HG03432 (cell line): Measurements from ENCODE around the gene PCDHGA2.
"Not testable (repeated sequence)": the region's sequence is repeated elsewhere in the genome, so short reads cannot be mapped to it uniquely, and the experiment has no call there.

Experiments
- ATAC-seq: cut with Tn5 transposase; IDR thresholded peaks from one replicate; pipeline ENCODE4 v1.9.1; 2021; ENCODE audit warnings: mild to moderate bottlenecking, moderate library complexity; ENCODE audit not compliant: unreplicated experiment

The PCDHGA2 gene

DNA sequence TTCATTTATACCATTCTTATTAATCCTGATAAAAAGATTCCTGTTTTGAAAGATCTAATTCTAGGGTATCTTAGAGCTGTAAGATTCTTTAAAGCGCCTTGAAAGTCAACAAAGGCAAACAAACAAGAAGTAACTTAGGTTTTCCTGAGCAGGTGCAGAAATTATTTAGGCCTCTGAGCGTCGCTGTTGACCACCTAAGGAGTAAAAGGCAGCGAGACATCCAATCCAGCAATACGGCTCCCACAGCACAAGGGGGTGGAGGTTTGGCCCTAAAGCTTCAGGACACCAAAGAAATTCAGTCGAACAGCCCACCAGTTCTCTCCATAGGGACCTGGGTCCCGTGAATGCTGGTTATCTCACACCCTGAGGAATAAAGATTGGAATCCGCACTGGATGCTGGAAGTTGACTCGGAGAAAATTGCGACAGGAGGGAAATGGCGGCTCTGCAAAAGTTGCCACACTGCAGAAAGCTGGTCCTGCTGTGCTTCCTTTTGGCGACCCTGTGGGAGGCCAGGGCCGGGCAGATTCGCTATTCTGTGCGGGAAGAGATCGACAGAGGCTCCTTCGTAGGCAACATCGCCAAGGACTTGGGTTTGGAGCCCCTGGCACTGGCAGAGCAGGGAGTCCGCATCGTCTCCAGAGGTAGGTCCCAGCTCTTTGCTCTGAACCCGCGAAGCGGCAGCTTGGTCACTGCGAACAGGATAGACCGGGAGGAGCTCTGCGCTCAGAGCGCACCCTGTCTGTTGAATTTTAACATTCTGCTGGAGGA lies at the start of gene PCDHGA2:
TSS of gene PCDHGA2 (plus strand) at position 223 of the 769 bp plus-strand sequence.
- ATAC-seq = no peak

DNA sequence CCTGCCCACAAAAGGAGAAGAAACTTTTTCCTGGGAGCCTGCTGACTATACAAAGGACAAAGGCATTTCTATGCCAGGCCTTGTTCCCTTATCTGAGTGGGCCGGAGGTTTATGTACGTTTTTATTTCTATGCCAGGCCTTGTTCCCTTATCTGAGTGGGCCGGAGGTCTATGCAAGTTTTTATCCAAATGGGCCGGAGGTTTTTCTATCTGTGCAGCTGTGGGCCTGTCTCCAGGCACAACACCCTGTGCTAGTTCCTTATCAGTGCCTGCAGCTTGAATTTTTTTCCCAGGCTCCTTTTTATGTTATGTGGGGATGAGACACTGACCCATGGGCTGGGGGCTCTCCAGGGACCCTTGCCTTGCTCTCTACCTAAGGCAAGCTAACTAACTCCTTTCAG lies 40.2 kb upstream of the PCDHGA2 start:
- ATAC-seq = no peak

GRCh38 chr5:141303756-141304155 lies 34.8 kb upstream of the PCDHGA2 start, which contains the start of gene SLC25A2:
Gene SLC25A2 (minus strand): TSS chr5:141304049. CDS start chr5:141303865, 184 bp downstream.
- ATAC-seq = no peak

DNA sequence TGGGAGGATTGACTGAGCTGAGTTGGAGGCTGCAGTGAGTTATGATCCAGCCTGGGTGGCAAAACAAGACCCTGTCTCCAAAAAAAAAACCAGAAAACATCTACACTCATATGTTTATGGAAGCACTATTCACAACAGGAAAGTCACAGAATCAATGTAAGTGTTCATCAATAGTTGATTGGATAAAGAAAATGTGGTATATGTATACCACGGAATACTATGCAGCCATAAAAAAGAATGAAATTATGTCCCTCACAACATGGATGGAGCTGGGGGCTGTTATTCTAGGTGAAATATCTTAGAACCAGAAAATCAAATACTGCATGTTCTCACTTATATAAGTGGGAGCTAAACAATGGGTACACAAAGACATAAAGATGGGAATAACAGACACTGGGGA lies 31.9 kb upstream of the PCDHGA2 start:
- ATAC-seq = no peak

DNA sequence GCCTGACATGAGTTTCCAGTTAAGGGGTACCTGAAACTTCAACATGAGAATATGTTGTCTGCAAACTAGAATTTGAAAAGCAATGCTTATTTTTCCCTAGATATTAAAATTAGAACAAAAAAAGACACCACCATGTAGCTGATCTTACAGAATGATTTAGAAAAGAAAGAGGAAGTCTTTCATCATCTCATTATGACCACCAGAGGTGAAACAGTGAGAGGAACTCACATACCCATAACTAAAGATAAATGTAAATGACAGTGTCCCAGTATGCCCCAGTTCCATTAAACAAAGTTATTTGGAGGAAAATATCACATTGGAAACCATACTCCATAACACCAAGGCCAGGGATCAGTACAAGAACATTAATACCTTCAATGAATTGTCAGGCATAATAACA lies 24.8 kb upstream of the PCDHGA2 start:
- no peak for ATAC-seq

DNA sequence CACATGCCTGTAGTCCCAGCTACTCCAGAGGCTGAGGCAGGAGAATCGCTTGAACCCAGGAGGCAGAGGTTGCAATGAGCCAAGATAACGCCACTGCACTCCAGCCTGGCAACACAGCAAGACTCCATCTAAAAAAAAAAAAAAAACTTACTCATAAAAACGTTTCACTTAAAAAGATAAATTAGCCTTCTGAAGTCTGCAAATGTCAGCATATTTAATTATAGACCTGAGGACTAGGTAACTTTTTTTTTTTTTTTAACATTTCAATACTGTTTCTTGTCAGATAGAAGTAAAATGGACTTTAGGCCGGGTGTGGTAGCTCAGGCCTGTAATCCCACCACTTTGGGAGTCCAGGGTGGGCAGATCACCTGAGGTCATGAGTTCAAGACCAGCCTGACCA lies 21.6 kb upstream of the PCDHGA2 start:
- not testable (repeated sequence) for ATAC-seq

GRCh38 chr5:141319202-141319601 lies 19.4 kb upstream of the PCDHGA2 start:
- ATAC-seq = no peak

- ATAC-seq = no peak
These were observed 18.9 kb upstream of the PCDHGA2 start for GRCh38 chr5:141319699-141320098.

- ATAC-seq = peak; percentile 96
These were observed 18.1 kb upstream of the PCDHGA2 start, which contains the start of gene TAF7 for GRCh38 chr5:141320225-141321169. Gene TAF7 (minus strand): TSS chr5:141320784. CDS start chr5:141320044, 740 bp downstream.

- ATAC-seq = no peak
These were observed 16.3 kb upstream of the PCDHGA2 start for GRCh38 chr5:141322261-141322660.

DNA sequence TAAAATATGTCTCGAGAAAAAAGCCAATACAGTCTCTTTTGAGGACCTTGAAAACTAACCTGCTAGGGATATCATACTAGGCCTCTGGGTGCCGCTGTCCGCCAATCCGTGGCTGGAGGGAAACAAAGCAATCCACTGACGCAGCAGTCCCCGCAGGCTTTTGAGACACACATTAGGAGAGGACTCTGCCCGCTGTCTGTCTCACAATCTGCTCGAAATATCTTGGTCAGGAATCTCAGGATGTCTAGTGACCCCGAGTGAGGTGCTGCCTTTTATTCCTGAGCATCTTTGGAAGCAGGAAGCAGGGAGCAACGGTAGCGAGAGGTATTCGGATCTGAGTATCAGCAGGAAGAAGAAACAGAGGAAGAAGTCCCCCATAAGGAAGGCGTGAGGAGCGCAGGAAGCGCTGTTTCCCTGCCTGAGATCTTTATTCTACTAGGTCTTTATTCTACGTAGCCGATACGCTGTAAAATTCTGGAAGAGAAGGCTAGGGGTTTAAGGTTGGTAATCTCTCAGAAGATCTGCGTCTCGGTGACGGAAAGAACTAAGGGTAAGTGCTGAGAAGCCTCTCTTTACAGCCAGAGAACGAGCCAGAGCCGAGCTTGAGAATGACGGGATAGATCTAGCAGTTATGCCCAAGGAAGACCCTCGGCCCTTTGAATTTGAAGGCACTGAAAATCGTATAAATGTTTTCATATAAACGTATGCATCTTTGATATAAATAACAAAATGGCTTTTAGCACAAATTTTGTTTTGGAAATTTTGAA lies 12.3 kb upstream of the PCDHGA2 start:
- peak; percentile 89 for ATAC-seq

GRCh38 chr5:141328231-141328630 lies 10.3 kb upstream of the PCDHGA2 start:
- no peak for ATAC-seq

DNA sequence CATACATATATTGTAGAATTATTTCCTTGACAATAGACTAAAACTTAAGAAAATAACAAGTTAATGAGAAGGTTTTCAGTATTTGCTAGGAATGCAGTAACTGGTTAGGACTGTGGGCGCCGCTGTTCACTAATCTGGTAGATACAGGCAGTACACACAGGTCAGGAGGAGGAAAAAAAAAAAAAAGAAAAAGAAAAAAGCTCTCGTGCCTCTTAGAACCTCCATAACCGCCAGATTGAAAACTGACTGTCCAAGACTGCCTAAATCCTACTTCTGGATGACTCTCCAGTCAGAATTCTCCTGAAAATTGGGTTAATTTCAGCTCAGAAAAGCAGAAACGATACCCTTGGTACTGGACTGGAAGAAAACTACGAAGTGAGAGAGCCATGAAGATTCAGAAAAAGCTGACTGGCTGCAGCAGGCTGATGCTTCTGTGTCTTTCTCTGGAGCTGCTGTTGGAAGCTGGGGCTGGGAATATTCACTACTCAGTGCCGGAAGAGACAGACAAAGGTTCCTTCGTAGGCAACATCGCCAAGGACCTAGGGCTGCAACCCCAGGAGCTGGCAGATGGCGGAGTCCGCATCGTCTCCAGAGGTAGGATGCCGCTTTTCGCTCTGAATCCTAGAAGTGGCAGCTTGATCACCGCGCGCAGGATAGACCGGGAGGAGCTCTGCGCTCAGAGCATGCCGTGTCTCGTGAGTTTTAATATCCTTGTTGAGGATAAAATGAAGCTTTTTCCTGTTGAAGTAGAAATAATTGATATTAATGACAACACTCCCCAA lies 8.1 kb upstream of the PCDHGA2 start, which contains the start of gene PCDHGA1:
TSS of gene PCDHGA1 (plus strand) at position 216 of the 782 bp plus-strand sequence.
- peak; percentile 65 for ATAC-seq

GRCh38 chr5:141332571-141332970 lies 6.0 kb upstream of the PCDHGA2 start:
- ATAC-seq = not testable (repeated sequence)

GRCh38 chr5:141340781-141341354 lies 2.3 kb downstream of the PCDHGA2 start:
- ATAC-seq = not testable (repeated sequence)

GRCh38 chr5:141342773-141343172 lies 4.2 kb downstream of the PCDHGA2 start:
- no peak for ATAC-seq

DNA sequence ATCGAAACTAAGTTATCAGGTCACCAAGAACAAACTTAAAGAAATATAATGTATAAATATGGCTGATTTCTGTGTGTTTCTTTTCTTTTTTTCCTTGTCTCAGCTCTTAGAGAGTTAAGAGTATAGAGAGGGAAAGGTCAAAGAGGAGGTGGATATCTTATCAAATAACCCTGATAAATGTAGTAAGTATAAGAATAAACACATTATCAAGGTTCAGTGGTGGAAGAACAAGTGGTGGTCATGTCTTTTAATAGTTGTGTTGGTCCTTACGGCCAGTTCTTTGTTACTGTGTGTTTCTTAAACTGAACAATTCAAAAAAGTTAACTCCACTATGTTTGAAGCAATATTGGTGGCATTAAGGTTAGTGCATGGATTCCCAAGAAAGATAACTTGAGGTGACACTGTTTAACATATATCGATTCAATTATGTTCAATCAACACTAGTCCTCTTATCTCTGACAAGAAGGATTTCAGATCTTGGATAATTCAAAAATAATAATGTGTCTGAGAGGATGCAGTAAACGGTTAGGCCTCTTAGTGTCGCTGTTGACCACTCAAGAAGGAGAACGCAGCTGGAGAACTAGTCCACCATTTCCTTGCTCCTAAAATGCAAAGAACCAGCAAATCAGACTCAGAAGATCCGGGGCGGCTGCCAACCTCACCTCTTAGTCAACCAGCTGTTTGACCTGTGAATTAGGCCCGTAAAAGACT lies 4.8 kb downstream of the PCDHGA2 start, which contains the start of gene PCDHGA3:
TSS of gene PCDHGA3 (plus strand) at position 588 of the 711 bp plus-strand sequence. CDS start 205 bp downstream, outside the sequence.
- peak; percentile 63 for ATAC-seq

DNA sequence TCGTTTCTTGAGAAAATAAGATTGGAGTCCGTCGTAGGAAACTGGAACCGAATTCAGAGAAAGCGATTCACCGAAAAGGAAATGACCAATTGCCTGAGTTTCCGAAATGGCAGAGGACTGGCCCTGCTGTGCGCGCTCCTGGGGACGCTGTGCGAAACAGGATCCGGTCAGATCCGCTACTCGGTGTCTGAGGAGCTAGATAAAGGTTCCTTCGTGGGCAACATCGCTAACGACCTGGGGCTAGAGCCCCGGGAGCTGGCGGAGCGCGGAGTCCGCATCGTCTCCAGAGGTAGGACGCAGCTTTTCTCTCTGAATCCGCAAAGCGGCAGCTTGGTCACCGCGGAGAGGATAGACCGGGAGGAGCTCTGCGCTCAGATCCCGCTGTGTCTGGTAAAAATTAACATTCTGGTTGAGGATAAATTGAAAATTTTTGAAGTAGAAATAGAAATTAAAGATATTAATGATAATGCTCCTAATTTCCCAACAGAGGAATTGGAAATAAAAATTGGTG lies 5.4 kb downstream of the PCDHGA2 start:
- ATAC-seq = peak; percentile 29
